ENCODE results near the gene MGLL.
"Not testable (repeated sequence)": the region's sequence is repeated elsewhere in the genome, so short reads cannot be mapped to it uniquely, and the experiment has no call there.

DNA sequence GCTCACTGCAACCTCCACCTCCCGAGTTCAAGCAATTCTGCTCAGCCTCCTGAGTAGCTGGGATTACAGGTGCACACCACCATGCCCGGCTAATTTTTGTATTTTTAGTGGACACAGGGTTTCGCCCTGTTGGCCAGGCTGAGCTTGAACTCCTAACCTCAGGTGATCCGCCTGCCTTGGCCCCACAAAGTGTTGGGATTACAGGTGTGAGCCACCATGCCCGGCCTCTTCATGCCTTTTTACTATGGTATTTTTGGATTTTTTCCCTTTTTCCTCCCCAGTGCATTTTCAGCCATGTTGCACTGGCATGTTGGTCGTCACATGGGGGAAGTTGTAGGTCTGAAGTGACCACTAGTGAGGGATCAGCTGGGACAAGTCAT, 140.2 kb downstream of the MGLL start:
- TF ChIP-seq CTCF, POLR2A, EP300, POLR2AphosphoS5 (IDR thresholded peaks at IDR 0.05): not testable (repeated sequence)
